Natural killer cell treated with Interleukin-12 subunit alpha and Interleukin-12 subunit beta and Interleukin-15 and Interleukin-18, amount 100 ng/mL, for 72 hours (primary cell): ENCODE data around the gene C1orf74. TPM values are rescaled to one million over a fixed set of nuclear protein-coding genes. Genes with fewer than 3 reads are reported as not detected.

Experiments
- ATAC-seq, 2 donors: fragments of 150-1000 bp; cut with Tn5 transposase in 1 of 2; sonication (Bioruptor Pico), chemical (Tn5 transposase) in 1 of 2; 2 replicates each; pipeline ENCODE4 v1.10.0; 2021
- DNase-seq: peaks from one replicate; pipeline ENCODE4 v3.0.0; 2022; ENCODE audit warnings: low spot score
- H3K27ac Mint-ChIP-seq, 2 donors: 1 replicate in 1 of 2; 2 replicates in 1 of 2; pipeline ENCODE4 v1.8.0; 2022; ENCODE audit warnings: mixed read lengths in 2 of 2, mild to moderate bottlenecking in 1 of 2, moderate library complexity in 1 of 2
- H3K27me3 Mint-ChIP-seq, 2 donors: 1 replicate in 1 of 2; 2 replicates in 1 of 2; pipeline ENCODE4 v1.8.0; 2022; ENCODE audit warnings: mixed read lengths in 2 of 2
- H3K36me3 Mint-ChIP-seq: one replicate; pipeline ENCODE4 v1.8.0; 2022; ENCODE audit warnings: mixed read lengths
- H3K4me1 Mint-ChIP-seq, 2 donors: 1 replicate in 1 of 2; 2 replicates in 1 of 2; pipeline ENCODE4 v1.8.0; 2022; ENCODE audit warnings: low read depth in 2 of 2, mixed read lengths in 2 of 2, mild to moderate bottlenecking in 1 of 2
- H3K4me3 Mint-ChIP-seq: one replicate; pipeline ENCODE4 v1.8.0; 2022; ENCODE audit warnings: mixed read lengths
- H3K9me3 Mint-ChIP-seq: 2 replicates; pipeline ENCODE4 v1.8.0; 2022; ENCODE audit warnings: mixed read lengths
- total RNA-seq, 2 donors: library from RNA; stranded (reverse); gene quantifications; one replicate each; pipeline ENCODE4 v1.2.3, GENCODE V29; 2022

Gene C1orf74
- total RNA-seq, 2 donors from 2014 or later = 2.5 to 3.0 TPM

DNA sequence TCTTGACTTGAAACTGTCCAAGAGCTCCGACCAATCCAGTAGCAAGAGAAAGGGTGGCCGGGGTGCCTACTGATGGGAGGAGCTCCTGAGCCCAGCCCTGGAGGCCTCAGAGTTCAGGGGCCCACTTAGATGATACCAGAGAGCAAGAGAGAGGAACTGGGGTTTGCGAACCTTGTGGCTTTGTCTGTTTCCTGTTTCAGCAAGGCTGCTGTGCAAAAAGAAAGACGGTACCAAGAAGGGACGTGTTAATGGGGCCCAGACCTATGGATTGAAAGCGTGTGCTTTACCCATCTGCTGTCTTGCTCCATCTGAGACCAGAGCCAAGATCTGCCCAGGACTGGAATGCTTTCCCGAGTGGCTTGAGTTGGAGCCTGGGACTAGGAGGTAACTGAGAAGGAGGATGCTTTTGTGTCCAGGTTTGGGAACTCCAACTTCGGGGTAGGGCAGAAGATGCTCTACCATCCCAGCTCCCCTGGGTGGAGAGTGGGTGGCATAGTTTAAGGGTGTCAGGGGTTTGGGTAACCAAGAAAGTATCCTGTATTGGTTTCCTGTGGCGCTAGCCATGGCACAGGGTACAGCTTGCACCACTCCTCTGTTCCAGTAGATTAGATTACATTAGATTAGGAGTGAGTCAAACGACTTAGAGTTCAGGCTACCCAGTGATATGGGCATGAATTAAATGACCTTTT, 28.3 kb downstream of the C1orf74 start, which contains the start of gene TRAF3IP3:
TRAF3IP3 (plus strand) TSS at position 128 of the 689 bp plus-strand sequence. CDS start 3,987 bp downstream, outside the sequence.
- ATAC-seq (peak; percentile 86 to 88), DNase-seq (peak; percentile 85)
- H3K9me3 Mint-ChIP-seq = no peaks in the 10 kb centered on the region
- peaks cover 63 to 78% of the 10 kb centered on the region in 2 donors for H3K4me1 Mint-ChIP-seq
- H3K27me3 Mint-ChIP-seq = no peaks in the 10 kb centered on the region
- peak within 1 kb of the TSS; percentile 96 to 97 for H3K27ac Mint-ChIP-seq
- peak within 1 kb of the TSS; percentile 94 for H3K4me3 Mint-ChIP-seq
- peaks cover 35% of the 10 kb centered on the region for H3K36me3 Mint-ChIP-seq

DNA sequence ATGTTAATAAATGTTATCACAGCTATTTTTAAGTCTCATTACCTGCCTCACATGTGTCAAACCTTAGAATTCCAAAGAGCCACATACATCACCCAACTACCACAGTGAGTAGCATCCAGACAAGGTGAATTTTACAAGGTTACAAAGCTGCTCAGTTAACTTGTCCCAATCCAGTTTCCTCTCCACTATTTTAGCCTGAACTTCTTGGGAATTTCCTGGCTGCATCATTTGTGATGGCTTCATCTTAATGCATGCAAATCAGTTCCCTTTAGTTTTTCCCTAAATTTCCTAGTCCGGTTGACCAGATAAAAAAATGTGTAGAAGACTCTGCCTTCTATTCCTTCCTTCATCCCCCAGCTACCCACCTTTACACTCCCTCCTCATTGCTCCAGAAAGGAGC, 29.1 kb downstream of the C1orf74 start:
- DNase-seq (no peak), ATAC-seq (no peak)
- H3K9me3 Mint-ChIP-seq = no peaks in the 10 kb centered on the region
- peaks cover 30% of the 10 kb centered on the region for H3K36me3 Mint-ChIP-seq
- peak overlapping the region; percentile 96 to 97 for H3K27ac Mint-ChIP-seq
- no peaks in the 10 kb centered on the region for H3K27me3 Mint-ChIP-seq
- peak overlapping the region; percentile 94 for H3K4me3 Mint-ChIP-seq
- H3K4me1 Mint-ChIP-seq = peaks cover 63 to 77% of the 10 kb centered on the region in 2 donors

DNA sequence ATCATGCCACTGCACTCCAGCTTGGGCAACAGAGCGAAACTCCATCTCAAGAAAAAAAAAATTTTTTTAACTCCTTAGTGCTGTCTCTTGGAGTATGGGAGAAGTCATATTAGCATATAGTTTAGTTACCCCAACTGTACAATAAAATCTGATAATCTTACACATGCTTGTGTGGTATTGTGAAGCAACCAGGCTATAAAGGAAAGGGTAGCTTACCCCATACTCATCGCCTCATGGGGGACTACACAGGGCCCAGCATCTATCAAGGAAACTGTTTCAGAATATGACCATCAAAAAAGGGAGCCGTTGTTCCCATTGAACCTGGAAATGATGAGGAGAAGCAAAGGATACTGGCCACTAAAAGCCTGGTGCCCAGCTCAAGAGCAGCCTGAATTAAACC, 31.5 kb downstream of the C1orf74 start:
- H3K27me3 Mint-ChIP-seq = no peaks in the 10 kb centered on the region
- H3K4me1 Mint-ChIP-seq = peaks cover 51 to 71% of the 10 kb centered on the region in 2 donors
- ATAC-seq (no peak), DNase-seq (no peak)
- H3K9me3 Mint-ChIP-seq = no peaks in the 10 kb centered on the region
- peak overlapping the region; percentile 96 to 97 for H3K27ac Mint-ChIP-seq
- H3K36me3 Mint-ChIP-seq = peaks cover 16% of the 10 kb centered on the region
- peak overlapping the region; percentile 26 for H3K4me3 Mint-ChIP-seq

DNA sequence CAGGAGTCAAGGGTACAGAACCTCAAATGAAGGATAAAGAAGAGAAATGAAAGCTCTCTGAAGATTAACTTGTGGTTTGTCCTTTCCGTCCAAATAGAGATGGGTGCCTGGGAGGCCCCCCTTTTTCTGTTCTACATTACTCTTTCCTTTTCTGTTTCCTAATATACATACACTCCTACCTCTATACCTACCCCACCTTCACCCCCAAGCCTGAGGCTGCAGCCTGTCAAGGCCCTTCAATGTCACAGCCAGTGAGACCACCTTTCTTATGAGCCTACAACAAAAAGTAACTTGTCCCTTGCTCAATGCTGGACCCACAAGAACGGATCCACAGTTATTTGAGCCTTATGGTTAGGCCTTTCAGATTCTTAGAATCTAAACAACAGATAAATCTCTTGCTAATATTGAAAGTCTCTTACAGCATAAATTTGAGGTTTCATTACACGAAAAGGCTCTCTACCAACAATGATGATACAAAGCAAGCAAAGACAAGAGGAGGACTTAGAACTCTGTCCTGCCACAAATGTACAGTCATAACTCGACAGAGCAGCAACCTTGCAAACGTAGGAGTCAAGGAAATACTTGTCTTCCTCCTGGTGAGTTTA, 32.6 kb downstream of the C1orf74 start:
- H3K36me3 Mint-ChIP-seq = peaks cover 14% of the 10 kb centered on the region
- peak; percentile 68 to 78 for ATAC-seq

DNA sequence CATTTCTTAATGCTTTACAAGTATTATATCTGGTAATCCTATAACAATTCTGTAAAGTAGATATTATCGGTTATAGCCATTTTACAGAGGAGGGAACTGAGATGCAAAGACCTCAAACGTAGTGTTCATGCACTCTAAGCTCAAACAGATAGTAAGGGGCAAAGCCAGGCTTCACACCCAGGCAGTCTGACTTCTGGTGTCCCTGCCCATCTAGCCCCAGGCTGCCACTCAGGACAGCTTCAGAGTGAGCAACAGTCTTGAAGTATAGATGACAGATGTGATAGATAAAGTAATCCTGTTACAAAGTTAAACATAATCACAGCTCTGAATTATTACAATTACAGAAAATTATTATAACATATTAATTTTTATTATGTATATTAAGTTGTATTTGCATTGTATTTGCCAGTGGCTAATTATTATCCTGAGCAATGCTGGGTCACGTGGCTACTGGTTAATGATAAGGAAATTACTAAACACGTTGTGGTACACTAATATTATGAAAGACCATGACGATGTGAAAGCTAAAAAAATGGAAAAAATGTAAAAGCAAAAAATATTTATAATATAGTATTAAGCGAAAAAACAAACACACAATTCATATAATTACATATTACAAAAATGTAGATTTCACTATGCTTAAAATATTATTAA, 34.6 kb downstream of the C1orf74 start:
- Mint-ChIP-seq H3K27ac (peak overlapping the region; percentile 96 to 97), H3K36me3 (no peaks in the 10 kb centered on the region), H3K9me3 (no peaks in the 10 kb centered on the region), H3K27me3 (no peaks in the 10 kb centered on the region), H3K4me3 (peak overlapping the region; percentile 60), H3K4me1 (peaks cover 42 to 51% of the 10 kb centered on the region in 2 donors)
- DNase-seq (no peak), ATAC-seq (no peak)

More for the DNA sequence above, 32.6 kb downstream of the C1orf74 start:
- Mint-ChIP-seq H3K27ac (peak overlapping the region; percentile 96 to 97), H3K27me3 (no peaks in the 10 kb centered on the region), H3K4me1 (peaks cover 59 to 71% of the 10 kb centered on the region in 2 donors), H3K9me3 (no peaks in the 10 kb centered on the region), H3K4me3 (peak overlapping the region; percentile 83)
- DNase-seq = peak; percentile 64

DNA sequence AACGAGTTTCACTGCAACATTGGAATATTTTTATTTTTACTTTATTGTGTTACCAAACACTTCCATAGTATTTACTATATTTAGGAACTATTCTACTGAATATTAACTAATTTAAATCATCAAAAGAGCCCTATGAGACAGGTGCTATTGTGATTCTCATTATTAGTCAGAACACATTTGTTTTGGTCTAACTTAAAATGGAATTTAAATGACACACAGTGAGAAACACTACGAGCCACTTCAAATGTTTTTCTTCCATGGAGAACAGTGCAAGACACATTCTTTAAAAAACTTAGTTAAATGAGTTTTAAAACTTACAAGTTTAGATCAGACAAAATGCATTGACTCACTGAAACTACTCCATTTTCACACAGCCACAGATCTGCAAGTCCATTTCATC, 35.2 kb downstream of the C1orf74 start:
- no peak for DNase-seq
- no peak for ATAC-seq
- no peaks in the 10 kb centered on the region for H3K36me3 Mint-ChIP-seq
- peaks cover 40 to 51% of the 10 kb centered on the region in 2 donors for H3K4me1 Mint-ChIP-seq
- H3K4me3 Mint-ChIP-seq = peak overlapping the region; percentile 60
- H3K27ac Mint-ChIP-seq = peak overlapping the region; percentile 70 to 96
- no peaks in the 10 kb centered on the region for H3K27me3 Mint-ChIP-seq
- no peaks in the 10 kb centered on the region for H3K9me3 Mint-ChIP-seq

DNA sequence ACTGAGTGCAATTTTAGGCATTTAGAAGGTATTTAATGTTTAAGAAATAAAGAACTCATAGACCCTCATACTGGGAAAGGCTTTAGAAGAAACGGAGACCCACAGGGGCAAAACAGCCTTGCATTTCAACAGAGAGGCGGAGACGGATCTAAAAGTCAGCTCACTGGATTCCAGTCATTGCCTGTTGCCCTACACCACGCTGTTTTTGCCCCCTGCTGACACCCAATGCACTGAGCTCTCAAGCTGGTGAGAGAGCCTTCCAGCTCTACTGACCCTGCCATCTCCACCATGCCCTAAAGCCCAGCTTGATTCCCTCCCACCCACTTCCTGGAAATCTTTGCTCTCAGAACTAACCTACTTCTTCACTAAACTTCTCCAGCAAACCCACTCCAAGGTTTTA, 35.7 kb downstream of the C1orf74 start:
- Mint-ChIP-seq H3K27me3 (no peaks in the 10 kb centered on the region), H3K4me1 (peaks cover 35 to 46% of the 10 kb centered on the region in 2 donors), H3K27ac (peak overlapping the region; percentile 75 to 79), H3K9me3 (no peaks in the 10 kb centered on the region), H3K4me3 (peak overlapping the region; percentile 51), H3K36me3 (no peaks in the 10 kb centered on the region)
- ATAC-seq (no peak), DNase-seq (no peak)

DNA sequence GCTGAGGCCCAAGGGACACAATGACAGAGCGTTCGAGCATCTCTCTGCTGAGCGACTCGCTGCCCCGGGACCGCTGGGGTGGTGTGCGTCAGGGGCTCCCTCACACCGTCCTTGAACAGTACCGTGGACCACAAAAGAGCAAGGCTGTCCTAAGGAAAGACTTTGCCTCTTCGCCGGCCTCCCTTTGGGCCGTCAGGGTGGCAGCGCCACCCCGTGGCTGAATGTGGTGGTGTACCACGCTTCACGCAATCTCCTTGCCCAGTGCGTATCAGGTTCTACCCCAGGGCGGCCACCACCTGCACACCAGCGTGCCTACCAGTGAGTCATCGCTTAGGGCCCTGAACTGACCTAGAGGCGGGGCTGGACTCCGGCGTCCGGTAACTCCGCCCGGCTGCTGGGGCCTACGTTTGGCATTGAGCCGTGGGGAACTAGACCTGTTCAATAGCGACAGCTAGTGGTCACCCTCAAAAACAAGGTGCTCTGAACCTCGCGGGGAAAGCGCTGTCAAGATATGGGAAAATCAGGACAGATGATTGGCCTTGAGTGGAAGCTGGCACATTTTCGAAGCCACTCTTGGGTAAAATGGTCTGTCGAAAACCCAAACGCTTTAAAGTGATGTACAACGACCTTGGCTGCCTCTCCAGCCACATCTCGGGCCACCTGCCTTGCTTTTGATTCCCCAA, 36.6 kb downstream of the C1orf74 start:
- DNase-seq (peak; percentile 96), ATAC-seq (peak; percentile 94 to 97)
- peak overlapping the region; percentile 75 to 79 for H3K27ac Mint-ChIP-seq
- peak overlapping the region; percentile 51 for H3K4me3 Mint-ChIP-seq
- no peaks in the 10 kb centered on the region for H3K36me3 Mint-ChIP-seq
- H3K4me1 Mint-ChIP-seq = peaks cover 33 to 37% of the 10 kb centered on the region in 2 donors
- H3K27me3 Mint-ChIP-seq = no peaks in the 10 kb centered on the region
- H3K9me3 Mint-ChIP-seq = no peaks in the 10 kb centered on the region

DNA sequence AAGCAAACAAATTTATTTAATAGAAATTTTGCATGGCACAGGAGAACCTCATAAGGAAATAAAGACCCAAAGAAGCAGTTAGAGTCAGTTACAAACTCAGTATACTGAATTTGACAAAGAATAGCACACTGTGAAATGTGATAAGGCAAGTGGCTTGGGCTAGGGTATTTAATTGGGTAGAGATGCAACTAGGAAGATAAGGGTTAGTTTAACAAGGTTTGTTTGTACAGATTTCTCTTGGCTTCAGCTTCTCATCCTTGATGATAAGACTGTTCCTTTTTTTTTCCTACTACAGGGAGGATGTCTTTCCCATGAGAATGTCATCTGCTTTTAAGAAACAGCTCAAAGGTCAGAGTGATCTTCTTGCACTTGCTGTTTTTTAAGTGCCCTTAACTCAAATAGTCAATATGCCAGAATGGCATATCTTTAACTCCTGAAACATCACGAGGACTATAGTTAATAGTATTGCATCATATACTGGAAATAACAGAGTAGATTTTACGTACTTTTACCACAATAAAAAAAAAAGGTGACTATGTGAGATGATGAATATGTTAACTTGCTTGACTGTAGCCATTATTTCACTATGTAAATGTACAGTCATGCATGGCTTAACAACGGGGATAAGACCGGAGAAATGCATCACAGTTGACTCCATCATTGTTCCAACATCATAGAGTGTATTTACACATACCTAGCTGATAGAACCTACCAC, 37.8 kb downstream of the C1orf74 start:
- H3K4me1 Mint-ChIP-seq = peaks cover 27% of the 10 kb centered on the region in 2 donors
- H3K36me3 Mint-ChIP-seq = no peaks in the 10 kb centered on the region
- H3K27ac Mint-ChIP-seq = peak overlapping the region; percentile 70 to 75
- H3K27me3 Mint-ChIP-seq = no peaks in the 10 kb centered on the region
- DNase-seq (no peak), ATAC-seq (no peak)
- no peaks in the 10 kb centered on the region for H3K9me3 Mint-ChIP-seq
- no peak overlapping the region for H3K4me3 Mint-ChIP-seq

DNA sequence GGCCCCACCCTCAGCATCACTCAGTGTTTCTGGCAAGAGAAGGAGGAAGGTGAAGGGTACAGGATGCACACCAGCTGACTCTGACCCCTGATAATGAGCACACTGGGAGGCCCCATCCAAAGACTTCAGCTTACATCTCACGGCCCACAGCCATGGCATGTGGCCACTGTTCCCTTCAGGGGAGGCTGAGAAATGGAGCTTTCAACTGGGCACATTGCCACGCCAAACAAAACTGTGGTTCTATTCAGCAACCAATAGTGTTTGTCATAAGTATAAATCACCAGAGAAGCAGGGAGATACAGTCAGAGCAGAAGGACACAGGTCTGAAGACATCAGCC, 41.2 kb downstream of the C1orf74 start:
- no peak overlapping the region for H3K4me3 Mint-ChIP-seq
- H3K9me3 Mint-ChIP-seq = no peaks in the 10 kb centered on the region
- no peaks in the 10 kb centered on the region for H3K36me3 Mint-ChIP-seq
- peaks cover 5 to 15% of the 10 kb centered on the region in 2 donors for H3K4me1 Mint-ChIP-seq
- H3K27me3 Mint-ChIP-seq = no peaks in the 10 kb centered on the region
- ATAC-seq (no peak), DNase-seq (no peak)
- H3K27ac Mint-ChIP-seq = no peak overlapping the region

DNA sequence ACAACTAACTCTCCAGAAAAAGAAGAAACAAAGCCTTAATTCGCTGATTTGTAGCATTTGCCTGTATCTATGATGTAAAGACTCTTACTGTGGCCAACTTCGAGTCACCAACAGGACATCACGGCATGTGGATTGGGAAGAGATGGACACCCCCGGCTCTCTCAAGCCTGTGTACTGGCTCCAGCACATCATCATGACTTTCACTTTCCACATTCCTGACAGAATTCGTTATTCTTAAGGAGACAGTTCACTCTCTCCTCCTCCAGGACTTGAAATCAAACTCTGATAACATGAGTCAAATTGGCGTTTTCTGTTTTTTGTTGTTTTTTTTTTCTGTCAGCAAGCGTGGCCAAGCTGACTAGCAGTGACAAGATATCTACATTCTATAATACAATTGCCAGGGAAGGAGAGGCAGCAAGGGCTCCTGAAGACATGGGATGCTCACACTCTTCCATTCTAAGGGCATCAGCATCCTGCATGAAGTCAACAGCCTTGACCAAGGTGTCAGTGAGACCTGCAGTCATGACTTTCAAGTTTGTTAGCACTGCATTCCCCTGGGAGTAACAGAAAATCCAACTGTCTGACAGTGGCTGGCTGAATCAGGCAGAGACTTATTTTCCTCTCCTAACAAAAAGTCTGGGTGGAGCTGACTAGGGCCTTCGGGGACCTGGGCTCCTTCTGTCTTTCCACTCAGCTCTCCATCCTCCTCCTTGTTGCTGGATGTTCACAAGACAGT, 41.8 kb downstream of the C1orf74 start:
- peaks cover 0 to 10% of the 10 kb centered on the region in 2 donors for H3K4me1 Mint-ChIP-seq

DNA sequence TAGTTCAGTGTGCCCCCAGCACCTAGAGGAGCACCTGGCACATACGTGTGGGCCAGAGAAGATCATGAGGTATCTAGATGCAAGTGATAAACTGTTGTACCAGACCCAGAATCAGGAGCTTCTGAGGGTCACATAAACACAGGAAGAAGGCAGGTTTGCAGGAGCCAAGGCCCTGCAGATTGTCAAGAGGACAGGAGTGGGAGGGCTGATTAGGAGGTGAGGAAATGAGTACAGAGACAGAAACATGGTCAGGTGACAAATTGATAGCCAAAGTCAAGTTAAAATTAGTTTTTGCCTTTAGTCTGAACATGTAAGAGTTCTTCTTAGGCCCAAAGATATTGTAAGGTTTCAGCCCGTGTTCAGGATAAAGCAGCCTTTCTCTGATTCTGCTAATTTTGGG, 42.5 kb downstream of the C1orf74 start:
- no peak for ATAC-seq
- Mint-ChIP-seq H3K9me3 (no peaks in the 10 kb centered on the region), H3K27me3 (peaks cover 0 to 4% of the 10 kb centered on the region in 2 donors), H3K4me1 (peaks cover 0 to 3% of the 10 kb centered on the region in 2 donors), H3K36me3 (no peaks in the 10 kb centered on the region), H3K27ac (peak overlapping the region in 1 of 2 donors; percentile 16), H3K4me3 (no peak overlapping the region)
- DNase-seq = no peak

More for the DNA sequence above, 41.8 kb downstream of the C1orf74 start:
- Mint-ChIP-seq H3K9me3 (no peaks in the 10 kb centered on the region), H3K27ac (no peak overlapping the region), H3K27me3 (no peaks in the 10 kb centered on the region), H3K4me3 (no peak overlapping the region), H3K36me3 (no peaks in the 10 kb centered on the region)
- DNase-seq = no peak
- no peak for ATAC-seq
